HCT116 (cell line): ENCODE results near the gene FUOM.

ENCODE experiments used
- CTCF ChIP-seq, 3 experiments: fragments of 200-600 bp in 1 of 3; sonication (generic) in 1 of 3; IDR thresholded peaks in 2 of 3; conservative IDR thresholded peaks in 1 of 3; 2 replicates each; pipeline ENCODE4 v1.5.1; 2012 to 2017; ENCODE audit warnings: low read depth in 2 of 3, low read length in 2 of 3, antibody characterized with exemption in 1 of 3, borderline replicate concordance in 1 of 3, control low read depth in 1 of 3, mild to moderate bottlenecking in 1 of 3, mixed read lengths in 1 of 3, mixed run types in 1 of 3, moderate library complexity in 1 of 3; ENCODE audit not compliant: insufficient read depth in 1 of 3
- EGR1 ChIP-seq: IDR thresholded peaks from 2 replicates; pipeline ENCODE4 v1.6.1; 2012; ENCODE audit warnings: low read depth
- EZH2 ChIP-seq: fragments of 200-600 bp; sonication (generic); IDR thresholded peaks from 2 replicates; pipeline ENCODE4 v1.6.1; 2017; ENCODE audit warnings: antibody characterized with exemption, mixed run types
- FOSL1 ChIP-seq: IDR thresholded peaks from 2 replicates; pipeline ENCODE4 v1.6.1; 2012; ENCODE audit warnings: low read depth
- JUND ChIP-seq: IDR thresholded peaks from 2 replicates; pipeline ENCODE4 v1.6.1; 2012
- MAX ChIP-seq: IDR thresholded peaks from 2 replicates; pipeline ENCODE4 v1.6.1; 2012
- POLR2A ChIP-seq: IDR thresholded peaks from 2 replicates; pipeline ENCODE4 v1.7.0; 2011; ENCODE audit warnings: borderline replicate concordance; ENCODE audit not compliant: insufficient read depth, insufficient read length; ENCODE audit errors: extremely low read depth
- POLR2AphosphoS5 ChIP-seq: IDR thresholded peaks from 2 replicates; pipeline ENCODE4 v1.6.1; 2011; ENCODE audit warnings: mild to moderate bottlenecking, low read depth, low read length, moderate library complexity
- RAD21 ChIP-seq: IDR thresholded peaks from 2 replicates; pipeline ENCODE4 v1.6.1; 2012; ENCODE audit warnings: low read depth, mild to moderate bottlenecking
- REST ChIP-seq: IDR thresholded peaks from 2 replicates; pipeline ENCODE4 v1.6.1; 2012; ENCODE audit warnings: low read depth
- SP1 ChIP-seq: IDR thresholded peaks from 2 replicates; pipeline ENCODE4 v1.6.1; 2012; ENCODE audit warnings: low read depth
- ZBTB33 ChIP-seq: IDR thresholded peaks from 2 replicates; pipeline ENCODE4 v1.6.1; 2011; ENCODE audit warnings: mild to moderate bottlenecking, low read length, moderate library complexity; ENCODE audit not compliant: insufficient replicate concordance; ENCODE audit errors: extremely low read depth

- no peak for TF ChIP-seq EZH2
- TF ChIP-seq CTCF (IDR thresholded peaks at IDR 0.05 in 2 of 3, conservative IDR thresholded peaks at IDR 0.05 in 1 of 3; ENCODE audit: borderline replicate concordance in 1 of 3, insufficient read depth in 1 of 3, low read depth in 2 of 3, low read length in 2 of 3) = no peak
- no peak for TF ChIP-seq REST
- TF ChIP-seq JUND = no peak
- TF ChIP-seq POLR2A = no peak
- no peak for TF ChIP-seq MAX
- no peak for TF ChIP-seq POLR2AphosphoS5
- no peak for TF ChIP-seq FOSL1
- TF ChIP-seq ZBTB33 = no peak
- no peak for TF ChIP-seq EGR1
- no peak for TF ChIP-seq RAD21
- no peak for TF ChIP-seq SP1
Measured at GRCh38 chr10:133312016-133312768, 45.6 kb downstream of the FUOM start.
